ENCODE data around the gene STAP2. TPM values are rescaled to one million over a fixed set of nuclear protein-coding genes. Genes with fewer than 3 reads are reported as not detected.
A peak's percentile ranks its signal among the peaks of the same experiment; 100 is the strongest.

The STAP2 gene
- total RNA-seq, 1 donor from 2014 or later: 14.2 TPM

- H3K4me1 Mint-ChIP-seq: peaks cover 27% of the 10 kb centered on the region
- intact Hi-C loops (cut with micrococcal nuclease): no loop called here
- H3K9me3 Mint-ChIP-seq: no peaks in the 10 kb centered on the region
- DNase-seq: no peak
- H3K27me3 Mint-ChIP-seq: no peaks in the 10 kb centered on the region
- no peak overlapping the region for H3K4me3 Mint-ChIP-seq
- peaks cover 23% of the 10 kb centered on the region for H3K36me3 Mint-ChIP-seq (ENCODE audit: low read depth)
- peak overlapping the region; percentile 32 for H3K27ac Mint-ChIP-seq
Measured at GRCh38 chr19:4366666-4367335, 28.2 kb upstream of the STAP2 start.

DNA sequence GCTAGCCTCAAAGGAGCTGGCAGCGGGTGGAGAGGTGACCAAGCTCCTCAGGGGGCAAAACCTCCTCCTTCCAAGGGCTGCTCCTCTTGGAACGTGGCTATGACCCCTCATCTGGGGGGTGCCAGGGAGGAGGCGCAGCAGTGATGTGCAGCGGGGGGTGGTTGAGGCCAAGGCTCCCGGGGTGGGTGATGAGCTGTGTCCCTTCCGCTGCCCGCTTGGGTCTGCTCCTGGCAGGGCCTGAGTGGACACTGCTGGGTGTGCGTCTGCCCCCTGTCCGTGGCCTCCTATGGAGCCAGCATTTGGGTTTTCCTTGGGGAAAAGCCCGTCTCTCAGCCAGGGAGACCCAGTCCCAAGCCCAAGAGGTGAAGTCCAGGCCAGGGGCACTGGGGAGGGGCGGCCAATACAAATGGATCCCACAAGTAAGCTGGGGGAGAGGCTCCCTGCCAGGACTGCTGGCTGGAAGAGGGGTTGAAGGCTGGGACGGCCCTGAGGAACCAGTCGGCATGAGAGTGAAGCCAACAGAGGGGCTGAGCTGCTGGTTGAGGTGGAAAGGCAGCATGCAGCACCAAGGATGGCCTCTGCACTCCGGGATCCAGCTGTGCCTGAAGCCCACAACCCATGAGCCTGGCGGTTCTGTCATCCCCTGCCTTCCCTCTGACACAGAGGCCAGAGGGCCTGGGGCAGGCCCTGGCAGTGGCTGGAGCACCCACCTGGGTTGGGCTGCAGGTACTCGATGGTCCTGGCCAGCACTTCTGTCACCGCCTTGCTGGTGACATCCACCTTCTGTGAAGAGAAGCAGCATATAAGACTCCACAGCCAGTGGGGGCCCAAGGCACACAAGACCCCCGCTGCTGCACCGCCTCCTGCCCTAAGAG is 27.4 kb upstream of the STAP2 start:
- Mint-ChIP-seq H3K4me1 (peaks cover 27% of the 10 kb centered on the region), H3K27ac (no peak overlapping the region), H3K4me3 (no peak overlapping the region), H3K27me3 (no peaks in the 10 kb centered on the region), H3K9me3 (no peaks in the 10 kb centered on the region), H3K36me3 (ENCODE audit: low read depth) (peaks cover 23% of the 10 kb centered on the region)
- no peak for DNase-seq
- intact Hi-C loops (cut with micrococcal nuclease): no loop called here

DNA sequence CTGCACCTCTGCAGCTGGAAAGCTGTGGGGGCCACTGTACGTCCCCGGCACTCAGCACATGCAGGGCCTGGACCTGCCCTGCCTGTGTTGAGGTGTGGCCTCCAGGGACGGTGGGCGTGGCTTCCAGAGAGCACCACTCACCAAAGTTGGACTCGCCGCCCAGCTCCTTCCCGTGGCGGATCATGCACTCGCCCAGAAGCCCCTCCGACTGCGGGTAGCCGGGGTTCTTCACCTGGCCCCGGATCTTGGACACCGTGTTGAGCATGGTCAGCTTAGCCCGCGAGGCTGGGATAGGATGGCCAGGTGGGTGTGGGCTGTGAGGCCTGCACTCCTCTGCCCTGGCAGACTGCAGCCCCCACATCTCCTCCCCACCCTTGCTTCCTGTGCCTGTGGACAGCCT is 26.7 kb upstream of the STAP2 start:
- intact Hi-C loops (cut with micrococcal nuclease): no loop called here

DNA sequence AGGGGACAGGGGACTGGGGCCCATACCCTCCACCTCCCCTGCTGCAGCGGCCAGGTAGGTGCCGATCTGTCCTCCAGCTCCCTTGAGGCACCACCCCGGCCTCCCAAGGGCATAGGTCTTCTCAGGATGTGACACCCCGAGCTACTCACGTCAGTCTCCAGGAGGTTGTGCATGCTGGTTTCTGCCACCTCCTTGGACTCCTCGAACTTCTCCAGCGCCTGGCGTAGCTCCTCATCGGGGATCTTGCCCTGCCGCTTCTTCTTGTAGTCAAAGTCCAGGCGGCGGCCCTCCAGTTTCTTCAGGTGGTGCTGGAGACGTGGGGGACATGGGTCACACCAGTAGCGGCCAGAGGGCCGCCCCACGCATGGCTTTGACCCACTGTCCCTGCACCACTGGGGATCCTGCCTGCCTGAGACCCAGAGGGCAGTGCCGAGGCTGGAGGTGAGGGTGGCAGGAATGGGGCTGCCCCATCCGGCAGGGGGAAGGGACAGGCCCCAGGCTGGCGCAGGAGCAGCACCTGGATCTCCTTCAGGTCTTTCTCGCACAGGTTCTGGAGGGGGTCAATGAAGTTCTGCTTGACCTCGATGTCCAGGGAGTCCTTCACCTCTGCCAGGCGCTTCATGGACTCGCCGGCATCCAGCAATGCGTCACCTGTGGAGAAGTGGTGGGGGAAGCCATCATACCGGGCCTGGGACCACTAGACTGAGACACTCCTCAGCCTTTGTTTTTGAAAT is 25.1 kb upstream of the STAP2 start:
- no peak for DNase-seq
- H3K27me3 Mint-ChIP-seq: no peaks in the 10 kb centered on the region
- no peaks in the 10 kb centered on the region for H3K9me3 Mint-ChIP-seq
- H3K36me3 Mint-ChIP-seq (ENCODE audit: low read depth): peaks cover 28% of the 10 kb centered on the region
- no peak overlapping the region for H3K4me3 Mint-ChIP-seq
- H3K27ac Mint-ChIP-seq: no peak overlapping the region
- H3K4me1 Mint-ChIP-seq: peaks cover 10% of the 10 kb centered on the region
- intact Hi-C loops (cut with micrococcal nuclease): no loop called here

More for the DNA sequence above, 26.7 kb upstream of the STAP2 start:
- H3K9me3 Mint-ChIP-seq: no peaks in the 10 kb centered on the region
- H3K4me3 Mint-ChIP-seq: no peak overlapping the region
- H3K4me1 Mint-ChIP-seq: peaks cover 20% of the 10 kb centered on the region
- DNase-seq: no peak
- H3K27me3 Mint-ChIP-seq: no peaks in the 10 kb centered on the region
- H3K36me3 Mint-ChIP-seq (ENCODE audit: low read depth): peaks cover 23% of the 10 kb centered on the region
- H3K27ac Mint-ChIP-seq: no peak overlapping the region

DNA sequence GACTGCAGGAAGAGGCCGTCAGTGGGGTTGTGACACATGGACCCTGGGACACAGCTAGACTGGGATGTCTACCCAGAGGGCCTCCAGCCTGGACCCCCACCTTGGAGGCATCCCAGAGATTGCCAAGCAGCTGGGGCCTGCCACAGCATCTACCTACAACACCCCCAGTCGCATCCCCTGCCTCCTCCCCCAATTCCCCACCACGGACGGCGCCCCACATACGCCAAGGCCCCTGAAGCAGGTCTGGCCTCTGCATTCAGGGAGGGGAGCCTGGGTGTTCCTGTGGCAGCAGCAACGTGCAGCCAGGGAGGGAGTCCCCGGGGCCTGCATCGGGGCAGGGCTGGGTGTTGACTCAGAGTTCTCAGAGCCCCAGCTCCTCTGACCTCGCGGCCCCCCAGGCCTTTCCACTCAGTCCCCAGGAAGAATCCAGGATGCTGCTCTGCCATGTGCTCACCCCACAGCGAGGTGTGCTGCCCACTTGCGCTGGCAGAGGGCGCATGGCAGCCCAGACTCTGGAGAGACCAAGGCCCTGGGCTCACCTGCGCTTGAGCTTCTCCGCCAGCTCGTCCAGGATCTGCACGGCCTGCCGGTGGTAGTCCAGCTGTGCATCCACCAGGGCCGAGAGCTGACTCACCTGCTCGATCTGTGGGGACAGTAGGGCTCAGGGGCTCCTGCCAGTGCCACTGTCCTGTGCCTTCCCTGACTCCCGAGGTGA is 24.4 kb upstream of the STAP2 start:
- Mint-ChIP-seq H3K4me1 (peaks cover 5% of the 10 kb centered on the region), H3K27me3 (no peaks in the 10 kb centered on the region), H3K36me3 (ENCODE audit: low read depth) (peaks cover 25% of the 10 kb centered on the region), H3K4me3 (no peak overlapping the region), H3K27ac (no peak overlapping the region), H3K9me3 (no peaks in the 10 kb centered on the region)
- intact Hi-C loops (cut with micrococcal nuclease): no loop called here
- DNase-seq: no peak

- Mint-ChIP-seq H3K4me3 (no peak overlapping the region), H3K36me3 (ENCODE audit: low read depth) (peaks cover 25% of the 10 kb centered on the region), H3K27ac (no peak overlapping the region), H3K9me3 (no peaks in the 10 kb centered on the region), H3K4me1 (no peaks in the 10 kb centered on the region), H3K27me3 (no peaks in the 10 kb centered on the region)
- intact Hi-C loops (cut with micrococcal nuclease): no loop called here
- DNase-seq: no peak
Measured at GRCh38 chr19:4362101-4362828, 23.6 kb upstream of the STAP2 start.

DNA sequence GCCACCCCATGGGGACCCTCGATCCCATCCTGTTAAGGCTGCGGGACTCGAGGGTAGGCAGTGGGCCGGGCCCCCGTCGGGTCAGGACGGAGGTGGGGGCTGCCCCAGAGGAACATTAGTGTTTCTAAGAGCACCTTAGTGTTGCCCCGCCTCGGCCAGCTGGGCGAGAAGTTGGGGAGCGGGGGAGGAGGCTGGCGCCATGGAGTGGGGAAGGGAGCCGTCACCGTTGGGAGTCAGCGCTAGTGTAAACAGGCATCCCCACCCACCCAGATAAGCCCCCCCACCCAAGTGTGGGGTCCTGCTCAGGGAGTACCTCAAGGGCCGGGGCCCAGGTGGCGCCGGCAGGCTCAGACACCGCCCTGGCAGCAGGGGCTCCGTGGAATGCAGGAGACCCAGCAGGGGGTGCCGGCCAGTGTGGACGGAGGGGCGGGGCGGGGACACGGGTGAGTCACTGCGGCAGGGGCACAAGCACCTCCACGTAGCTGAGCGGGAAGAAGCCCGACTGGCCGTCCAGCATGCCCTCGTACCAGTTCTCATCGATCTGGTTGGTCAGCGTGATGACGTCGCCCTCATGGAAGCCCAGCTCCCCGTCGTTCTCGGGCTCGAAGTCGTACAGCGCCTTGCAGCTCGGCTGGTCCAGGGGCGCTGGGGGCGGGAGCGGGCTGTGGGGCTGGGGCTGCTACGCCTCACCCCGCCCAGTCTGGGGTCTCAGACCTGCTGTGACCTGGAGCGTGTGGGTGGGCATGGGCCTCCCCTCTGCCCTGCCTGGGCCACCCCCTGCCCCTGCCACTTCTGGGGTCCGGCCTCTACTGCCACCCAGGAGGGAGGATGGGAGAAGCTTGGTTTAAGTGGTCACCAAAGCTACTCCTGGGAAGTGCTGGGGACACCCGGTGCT is 22.8 kb upstream of the STAP2 start:
- intact Hi-C loops (cut with micrococcal nuclease): no loop called here
- Mint-ChIP-seq H3K4me1 (no peaks in the 10 kb centered on the region), H3K27ac (no peak overlapping the region)

DNA sequence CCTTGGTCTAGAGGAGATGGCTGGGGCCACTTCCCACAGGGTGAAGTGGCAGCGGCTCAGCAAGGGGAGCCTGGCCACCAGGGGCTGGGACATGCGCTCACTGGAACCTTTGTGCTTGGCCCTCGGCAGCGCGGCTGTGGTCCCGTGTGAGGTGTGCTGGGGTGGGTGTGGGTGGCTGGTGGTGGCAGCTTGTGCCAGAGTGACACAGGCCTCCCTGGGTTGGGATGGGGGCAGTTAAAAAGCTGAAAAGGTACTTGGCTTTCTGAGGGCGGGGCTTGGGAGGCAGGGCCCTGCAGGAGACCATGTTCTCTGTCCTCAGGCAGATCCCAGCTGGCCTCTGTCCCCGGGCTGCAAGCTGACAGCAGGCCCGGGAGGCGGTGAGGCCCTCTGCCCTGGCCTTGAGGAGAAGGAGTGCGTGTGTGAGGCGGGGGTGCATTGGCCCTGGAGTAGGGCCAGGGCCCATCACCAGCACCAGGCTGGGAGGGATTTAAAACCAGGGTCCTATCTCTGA is 22.1 kb upstream of the STAP2 start:
- Mint-ChIP-seq H3K36me3 (ENCODE audit: low read depth) (peaks cover 19% of the 10 kb centered on the region), H3K27me3 (no peaks in the 10 kb centered on the region), H3K9me3 (no peaks in the 10 kb centered on the region), H3K4me3 (no peak overlapping the region), H3K4me1 (no peaks in the 10 kb centered on the region), H3K27ac (no peak overlapping the region)
- intact Hi-C loops (cut with micrococcal nuclease): no loop called here
- no peak for DNase-seq

More for the DNA sequence above, 22.8 kb upstream of the STAP2 start:
- no peak overlapping the region for H3K4me3 Mint-ChIP-seq
- H3K36me3 Mint-ChIP-seq (ENCODE audit: low read depth): peaks cover 20% of the 10 kb centered on the region
- no peaks in the 10 kb centered on the region for H3K27me3 Mint-ChIP-seq
- DNase-seq: no peak
- H3K9me3 Mint-ChIP-seq: no peaks in the 10 kb centered on the region

DNA sequence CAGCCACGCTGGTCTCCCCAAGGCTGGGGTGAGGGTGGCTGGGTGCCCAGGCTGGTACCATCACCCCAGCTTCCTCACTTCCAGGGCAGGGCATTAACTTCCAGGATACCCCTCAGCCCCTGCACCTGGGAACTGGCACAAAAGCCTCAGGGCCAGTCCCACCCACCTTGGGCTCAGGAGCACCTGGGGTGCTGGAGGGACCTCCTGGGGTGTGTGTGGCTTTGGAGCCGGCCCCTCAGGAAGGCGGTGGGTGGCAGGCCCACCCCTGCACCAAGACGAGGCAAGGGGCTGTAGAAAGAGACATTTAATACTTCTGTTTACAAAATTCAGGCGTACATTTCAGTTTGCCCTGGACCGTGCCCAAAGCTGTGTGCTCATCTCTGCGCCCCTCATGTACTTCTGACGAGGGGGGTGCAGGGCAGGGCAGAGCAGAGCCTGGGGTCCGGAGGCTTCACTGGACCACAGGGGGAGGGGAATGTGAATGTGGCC is 21.5 kb upstream of the STAP2 start:
- H3K36me3 Mint-ChIP-seq (ENCODE audit: low read depth): peaks cover 19% of the 10 kb centered on the region
- no peak overlapping the region for H3K27ac Mint-ChIP-seq
- no peak for DNase-seq
- H3K9me3 Mint-ChIP-seq: no peaks in the 10 kb centered on the region
- intact Hi-C loops (cut with micrococcal nuclease): no loop called here
- no peak overlapping the region for H3K4me3 Mint-ChIP-seq
- no peaks in the 10 kb centered on the region for H3K27me3 Mint-ChIP-seq
- H3K4me1 Mint-ChIP-seq: no peaks in the 10 kb centered on the region

DNA sequence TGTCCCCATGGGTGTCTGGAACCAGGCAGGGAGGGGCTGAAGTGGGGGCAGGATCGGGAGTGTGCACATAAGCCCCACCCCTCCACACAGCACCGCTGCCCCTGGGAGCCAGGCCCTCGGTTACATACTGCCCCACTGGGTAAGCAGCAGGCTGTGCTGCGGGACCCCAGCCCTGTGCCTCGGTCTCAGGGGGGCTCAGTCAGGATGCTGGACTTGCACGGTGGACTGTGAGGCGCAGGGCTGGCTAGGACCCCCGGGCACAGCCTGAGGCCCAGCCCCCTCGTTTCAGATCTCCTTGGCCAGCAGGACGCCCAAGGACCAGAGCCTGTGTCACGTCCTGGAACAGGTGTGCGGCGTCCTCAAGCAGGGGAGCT is 21.0 kb upstream of the STAP2 start:
- H3K4me3 Mint-ChIP-seq: no peak overlapping the region
- intact Hi-C loops (cut with micrococcal nuclease): no loop called here
- no peaks in the 10 kb centered on the region for H3K4me1 Mint-ChIP-seq
- peaks cover 19% of the 10 kb centered on the region for H3K36me3 Mint-ChIP-seq (ENCODE audit: low read depth)
- no peak for DNase-seq
- H3K27ac Mint-ChIP-seq: no peak overlapping the region
- H3K9me3 Mint-ChIP-seq: no peaks in the 10 kb centered on the region
- no peaks in the 10 kb centered on the region for H3K27me3 Mint-ChIP-seq

GRCh38 chr19:4358709-4359626 is 20.3 kb upstream of the STAP2 start:
- H3K9me3 Mint-ChIP-seq: no peaks in the 10 kb centered on the region
- H3K4me1 Mint-ChIP-seq: no peaks in the 10 kb centered on the region
- H3K36me3 Mint-ChIP-seq (ENCODE audit: low read depth): peaks cover 18% of the 10 kb centered on the region
- no peaks in the 10 kb centered on the region for H3K27me3 Mint-ChIP-seq
- intact Hi-C loops (cut with micrococcal nuclease): no loop called here
- H3K27ac Mint-ChIP-seq: no peak overlapping the region
- no peak for DNase-seq
- no peak overlapping the region for H3K4me3 Mint-ChIP-seq

Data from activated CD4-positive, alpha-beta T cell treated with anti-CD3 and anti-CD28 coated beads, Interleukin-2, amount 10 ng/mL, durations not matched to agents 24 days and 14 days (primary cell).